ENCODE data around the gene GNG5. TPM values are rescaled to one million over a fixed set of nuclear protein-coding genes. Genes with fewer than 3 reads are reported as not detected.
A peak's percentile ranks its signal among the peaks of the same experiment; 100 is the strongest.
"Not testable (repeated sequence)": the region's sequence is repeated elsewhere in the genome, so short reads cannot be mapped to it uniquely, and the experiment has no call there.

Gene GNG5
- total RNA-seq: 93.2 TPM

DNA sequence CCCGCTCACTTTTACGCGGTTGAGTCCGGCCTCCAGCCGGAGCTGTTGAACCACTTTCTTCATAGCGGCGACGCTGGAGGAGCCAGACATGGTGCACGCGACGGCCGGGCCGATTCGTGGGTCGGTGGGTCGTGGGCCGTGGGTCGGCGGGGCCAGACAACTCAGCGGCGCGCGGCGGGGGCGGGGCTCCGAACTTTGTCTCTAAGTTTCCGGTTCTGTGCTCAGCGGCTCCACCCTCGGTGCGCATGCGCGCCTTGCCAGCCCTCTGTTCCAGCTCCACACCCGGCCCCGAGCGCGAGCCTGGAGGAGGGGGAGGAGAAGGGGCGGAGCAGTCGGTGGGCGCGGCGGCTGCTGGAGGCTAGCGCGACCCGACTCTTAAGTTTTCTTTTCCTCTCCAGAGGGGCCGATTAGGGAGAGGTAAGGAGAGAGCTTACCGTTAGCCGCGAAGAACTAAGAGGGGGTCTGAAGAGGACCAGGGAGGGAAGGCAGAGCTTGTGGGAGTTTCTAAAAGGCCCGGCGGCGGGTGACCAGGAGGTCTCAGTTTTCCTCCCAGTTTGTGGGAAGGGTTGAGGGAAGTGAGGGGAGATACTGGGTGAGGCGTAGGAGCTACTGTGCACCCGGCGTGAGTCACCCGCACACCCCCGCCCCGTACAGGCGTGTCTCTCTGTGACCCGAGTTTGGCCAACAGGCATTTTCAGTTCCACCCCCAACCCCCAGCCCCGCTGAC, at the start of gene GNG5, which contains the start of gene SPATA1:
Gene GNG5 (minus strand): TSS at position 580 of the 727 bp plus-strand sequence. CDS start 490 bp downstream, at position 90.
Gene SPATA1 (plus strand): TSS at position 385 of the 727 bp plus-strand sequence. CDS start 9,974 bp downstream, outside the sequence.
- peak; percentile 98 for DNase-seq (ENCODE audit: low spot score)

- DNase-seq (ENCODE audit: low spot score): no peak
Observed at GRCh38 chr1:84550826-84551225, 44.4 kb upstream of the GNG5 start.

DNA sequence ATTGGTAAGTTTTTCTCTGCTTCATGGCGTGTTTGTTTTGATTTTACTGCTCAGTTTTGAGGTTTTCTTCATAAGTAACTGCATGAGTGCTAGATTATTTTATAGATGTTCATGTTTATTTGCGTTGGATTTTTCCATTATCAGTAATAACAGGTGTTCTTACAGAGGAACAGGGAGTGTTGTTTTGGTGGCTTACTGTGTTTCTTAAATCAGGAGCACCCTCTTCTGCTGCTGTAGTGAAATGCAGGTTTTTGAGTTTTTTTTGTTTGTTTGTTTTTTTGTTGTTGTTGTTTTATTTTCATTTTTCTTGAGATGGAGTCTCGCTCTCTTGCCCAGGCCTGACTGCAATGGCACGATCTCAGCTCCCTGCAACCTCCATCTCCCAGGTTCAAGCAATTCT, 35.3 kb upstream of the GNG5 start:
- no peak for DNase-seq (ENCODE audit: low spot score)

GRCh38 chr1:84540759-84541158, 34.4 kb upstream of the GNG5 start:
- no peak for DNase-seq (ENCODE audit: low spot score)

- no peak for DNase-seq (ENCODE audit: low spot score)
Observed at GRCh38 chr1:84539972-84540371, 33.6 kb upstream of the GNG5 start.

- no peak for DNase-seq (ENCODE audit: low spot score)
Observed at GRCh38 chr1:84538599-84538998, 32.2 kb upstream of the GNG5 start.

DNA sequence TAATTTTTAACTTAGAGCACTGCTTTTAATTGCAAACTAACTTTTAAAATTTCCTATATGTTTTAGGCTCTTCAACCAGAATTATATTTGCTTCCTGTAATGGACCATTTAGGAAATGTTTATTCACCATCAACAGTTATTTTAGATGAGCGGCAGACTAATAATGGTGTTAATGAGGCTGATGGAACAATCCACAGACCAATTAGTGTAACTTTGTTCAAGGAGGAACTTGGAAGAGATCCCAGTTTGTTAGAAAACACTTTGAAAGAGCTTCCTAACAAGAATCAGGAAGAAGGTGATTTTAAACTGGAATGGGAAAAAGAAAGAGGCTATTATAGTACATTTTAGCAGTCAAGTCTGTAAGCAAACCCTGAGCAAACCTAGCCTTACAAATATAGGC, 19.4 kb upstream of the GNG5 start:
- DNase-seq (ENCODE audit: low spot score): no peak

- DNase-seq (ENCODE audit: low spot score): no peak
Observed at GRCh38 chr1:84524590-84524989, 18.2 kb upstream of the GNG5 start.

DNA sequence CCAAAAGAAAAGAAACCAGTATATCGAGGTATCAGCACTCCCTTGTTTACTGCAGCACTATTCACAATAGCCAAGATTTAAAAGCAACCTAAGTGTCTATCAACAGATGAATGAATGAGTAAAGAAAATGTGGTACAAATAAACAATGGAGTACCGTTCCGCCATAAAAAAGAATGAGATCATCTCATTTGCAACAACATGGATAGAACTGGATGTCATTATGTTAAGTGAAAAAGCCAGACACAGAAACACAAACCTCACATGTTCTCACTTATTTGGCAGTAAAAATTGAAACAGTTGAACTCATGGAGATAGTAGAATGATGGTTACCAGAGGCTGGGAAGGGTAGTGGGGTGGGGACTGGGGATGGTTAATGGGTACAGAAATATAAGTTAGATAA, 4.3 kb upstream of the GNG5 start:
- no peak for DNase-seq (ENCODE audit: low spot score)

GRCh38 chr1:84510165-84510564, 3.8 kb upstream of the GNG5 start:
- no peak for DNase-seq (ENCODE audit: low spot score)

- DNase-seq (ENCODE audit: low spot score): no peak
Observed at GRCh38 chr1:84509029-84509428, 2.6 kb upstream of the GNG5 start.

DNA sequence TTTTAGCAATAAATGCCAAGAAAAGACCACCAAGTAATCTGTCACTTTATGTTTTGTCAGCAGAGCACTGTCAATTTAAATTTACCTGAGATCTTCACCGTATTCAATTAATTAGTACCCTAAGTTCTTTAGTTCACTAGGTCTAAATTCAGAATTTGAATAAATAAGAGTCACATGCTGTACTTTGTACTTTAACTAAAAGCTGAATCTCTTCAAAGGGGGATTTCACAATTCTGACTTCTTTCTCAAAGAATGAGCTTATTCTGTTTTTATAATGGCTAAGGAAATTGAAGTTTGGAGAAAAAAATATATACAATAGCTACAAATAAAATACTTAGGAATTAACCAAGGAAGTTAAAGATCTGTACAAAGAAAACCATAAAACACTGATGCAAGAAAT, 2.1 kb upstream of the GNG5 start:
- DNase-seq (ENCODE audit: low spot score): no peak

- not testable (repeated sequence) for DNase-seq (ENCODE audit: low spot score)
Observed at GRCh38 chr1:84507887-84508286, 1.5 kb upstream of the GNG5 start.

DNA sequence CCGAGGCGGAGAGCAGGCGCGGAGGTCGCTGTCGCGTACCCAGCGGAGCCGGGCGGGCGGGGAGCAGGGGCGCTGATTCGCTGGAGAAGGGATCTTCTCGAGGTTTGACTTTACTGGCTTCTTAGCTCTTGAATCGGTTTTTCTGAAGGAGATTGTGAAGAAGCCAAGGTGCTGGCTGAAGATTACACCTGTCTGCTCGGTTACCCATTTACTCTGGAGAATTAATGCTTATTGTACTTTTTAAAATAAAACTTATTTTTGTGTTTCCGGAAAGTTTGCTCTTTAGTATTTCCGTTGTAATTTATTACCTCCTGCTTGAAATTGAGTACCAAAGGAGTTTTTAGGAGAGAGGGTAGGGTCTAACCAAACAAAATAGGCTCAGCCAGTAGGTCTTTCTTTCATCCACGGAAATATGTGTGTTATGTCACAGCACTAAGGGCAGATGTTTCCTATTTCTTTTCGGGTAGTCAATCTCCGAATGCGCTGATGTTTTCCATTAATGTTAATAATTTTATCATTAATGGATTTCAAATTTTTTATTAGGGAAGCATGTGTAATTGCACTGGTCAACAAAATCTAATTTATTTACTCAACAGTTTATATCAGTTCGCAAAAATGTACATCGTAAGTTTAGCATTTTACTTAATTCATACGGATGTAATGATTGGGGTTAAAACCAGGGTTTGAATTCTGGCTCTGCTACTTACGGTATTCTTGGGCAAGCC, 510 bp upstream of the GNG5 start:
- DNase-seq (ENCODE audit: low spot score): no peak

GRCh38 chr1:84505493-84506001, 834 bp downstream of the GNG5 start:
- peak; percentile 54 for DNase-seq (ENCODE audit: low spot score)

DNA sequence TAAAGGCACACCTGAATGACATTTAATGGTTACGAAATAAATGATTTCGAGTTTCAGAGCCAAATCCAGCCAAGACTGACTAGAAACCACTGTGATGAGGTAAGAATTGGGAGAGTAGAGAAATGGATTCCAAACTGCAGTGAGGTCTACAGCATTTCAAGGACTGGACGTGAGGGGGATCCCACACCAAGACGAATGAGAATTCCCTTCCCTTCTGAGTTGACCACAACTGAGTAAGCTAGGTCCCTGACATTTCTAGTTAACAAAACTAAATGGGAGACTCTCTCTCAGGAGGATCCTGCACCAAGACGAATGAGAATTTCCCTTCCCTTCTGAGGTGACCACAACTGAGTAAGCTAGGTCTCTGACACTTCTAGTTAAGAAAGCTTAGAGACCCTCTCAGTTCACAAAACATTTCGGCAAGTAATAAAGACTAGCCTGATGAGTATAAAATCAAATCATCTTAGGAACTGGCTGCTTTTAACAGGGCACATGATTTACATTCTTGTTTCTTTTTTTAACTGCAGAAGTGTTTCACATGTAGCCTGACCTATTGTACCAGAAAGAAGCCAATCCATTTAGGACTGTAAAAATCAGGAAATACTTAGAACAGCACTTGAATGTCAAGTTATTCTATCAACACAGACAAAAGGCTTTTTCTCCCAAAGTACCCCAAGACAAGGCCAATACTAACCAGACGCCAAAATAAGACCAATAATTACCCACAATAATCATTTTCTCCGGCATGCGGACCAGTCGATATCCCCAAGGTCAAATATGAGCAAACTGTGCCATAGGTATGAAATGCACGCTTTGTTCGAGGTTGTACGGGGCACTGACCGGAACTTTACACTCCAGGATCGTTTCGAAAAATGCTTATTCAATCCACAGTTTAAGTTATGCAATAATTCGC, 1.5 kb downstream of the GNG5 start:
- DNase-seq (ENCODE audit: low spot score): peak; percentile 14

DNA sequence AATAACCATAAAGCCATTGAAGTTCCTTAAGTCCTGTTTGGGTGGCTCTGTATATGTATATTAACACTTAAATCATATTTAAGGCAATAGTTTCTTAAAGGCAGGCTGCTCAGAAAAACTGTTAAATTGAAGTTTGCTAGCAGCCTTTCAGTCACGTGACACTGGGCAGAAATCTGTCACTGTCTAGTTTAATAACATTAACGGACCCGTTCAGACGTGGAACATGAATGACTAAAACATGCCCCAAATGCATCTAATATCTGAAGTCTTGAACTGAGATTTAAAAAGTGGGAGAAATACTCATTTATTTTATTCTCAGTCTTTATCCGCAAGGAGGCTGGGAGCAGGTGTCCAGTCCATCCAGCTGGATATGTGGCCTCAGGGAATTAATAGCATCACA, 3.5 kb downstream of the GNG5 start:
- DNase-seq (ENCODE audit: low spot score): no peak

DNA sequence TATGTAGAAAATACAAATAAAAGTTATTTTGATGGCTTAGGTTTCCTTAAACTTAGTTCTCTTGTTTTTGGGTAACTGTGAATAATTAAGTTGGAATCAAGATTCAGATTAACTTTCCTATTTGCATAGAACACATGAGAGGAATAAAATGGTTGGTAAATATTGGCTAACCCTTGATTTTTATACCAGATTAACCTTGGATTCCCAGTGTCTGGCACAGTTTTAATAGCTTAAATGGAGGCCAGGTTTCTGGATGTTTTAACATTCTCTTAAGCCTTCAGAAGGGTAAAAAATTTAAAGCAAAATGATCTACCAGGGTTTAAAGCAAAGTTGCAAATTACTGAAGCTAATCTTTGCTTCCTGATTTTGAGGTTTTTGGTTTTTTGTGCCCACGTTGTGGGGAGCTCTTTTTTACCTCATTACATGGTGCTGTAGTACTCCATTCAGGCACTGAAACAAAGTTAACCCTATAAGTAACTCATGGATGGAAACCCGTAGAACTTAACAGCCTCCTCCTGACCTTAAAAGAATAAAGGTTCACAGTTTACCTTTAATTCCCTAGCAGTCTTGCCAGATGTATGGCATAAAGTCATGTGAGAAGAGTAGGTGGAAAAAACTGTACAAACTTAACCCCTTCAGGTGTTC, 8.6 kb downstream of the GNG5 start:
- no peak for DNase-seq (ENCODE audit: low spot score)

DNA sequence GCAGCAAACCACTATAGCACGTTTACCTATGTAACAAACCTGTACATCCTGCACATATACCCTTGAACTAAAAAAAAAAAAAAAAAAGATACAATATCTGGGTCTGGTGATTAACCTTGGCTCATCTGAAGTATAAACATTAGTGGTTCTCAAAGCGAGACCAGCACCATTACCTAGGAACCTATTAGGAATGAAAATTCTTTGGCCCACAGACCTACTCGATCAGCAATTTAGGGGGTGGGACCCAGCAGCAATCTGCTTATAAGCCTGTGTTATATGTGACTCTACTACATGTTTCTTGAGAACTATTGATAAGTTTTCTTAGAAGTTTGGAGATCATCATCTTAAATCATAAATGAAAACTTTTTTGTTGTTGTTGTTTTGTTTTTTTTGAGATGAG, 9.9 kb downstream of the GNG5 start:
- no peak for DNase-seq (ENCODE audit: low spot score)

DNA sequence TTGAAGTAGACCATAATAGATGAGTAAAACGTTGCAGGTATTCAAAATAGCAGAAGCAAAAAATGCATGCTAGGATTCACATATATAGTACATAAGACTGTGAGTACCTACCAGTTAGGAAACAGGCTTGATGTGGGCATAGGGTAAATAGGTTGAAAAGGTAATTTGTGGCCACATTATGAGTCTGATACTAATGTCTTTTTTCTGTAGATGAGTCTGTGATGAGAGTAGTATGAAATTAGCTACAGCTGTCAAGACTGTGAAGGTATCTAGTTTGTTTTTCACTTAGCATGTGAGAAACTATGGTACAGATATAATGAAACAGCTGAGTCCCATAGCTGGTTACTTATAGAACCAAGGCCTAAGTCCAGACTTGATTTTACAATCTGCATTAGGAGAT, 12.6 kb downstream of the GNG5 start:
- no peak for DNase-seq (ENCODE audit: low spot score)

GRCh38 chr1:84492726-84493125, 13.7 kb downstream of the GNG5 start:
- no peak for DNase-seq (ENCODE audit: low spot score)

Data from mucosa of gallbladder (tissue), 1 donor.